Right lobe of liver (tissue), 6 donors: Measurements from ENCODE around the gene SLC46A2. TPM values are rescaled to one million over a fixed set of nuclear protein-coding genes. Genes with fewer than 3 reads are reported as not detected.

ENCODE experiments used
- ATAC-seq, 4 donors: fragments of 200-7000 bp; cut with Tn5 transposase; one replicate each; pipeline ENCODE4 v1.9.1; 2020; ENCODE audit warnings: mild to moderate bottlenecking in 4 of 4, moderate library complexity in 4 of 4
- DNase-seq, 3 donors: peaks; one replicate each; pipeline ENCODE4 v3.0.0-alpha.2; 2020
- H3K27ac ChIP-seq, 3 donors: fragments of 200-600 bp; one replicate each; pipeline ENCODE4 v1.8.0; 2022
- H3K27me3 ChIP-seq, 2 donors: fragments of 200-600 bp; one replicate each; pipeline ENCODE4 v1.8.0; 2022
- H3K36me3 ChIP-seq, 4 donors: fragments of 200-600 bp; sonication (generic) in 1 of 4; one replicate each; pipeline versions ENCODE4 v1.5.1 to v1.8.0; 2017 to 2022; ENCODE audit warnings: control low read depth in 1 of 4
- H3K4me1 ChIP-seq, 4 donors: fragments of 200-600 bp; sonication (generic) in 1 of 4; one replicate each; pipeline versions ENCODE4 v1.5.1 to v1.8.0; 2017 to 2022; ENCODE audit warnings: control low read depth in 1 of 4
- H3K4me3 ChIP-seq, 3 donors: fragments of 200-600 bp; one replicate each; pipeline ENCODE4 v1.8.0; 2022
- H3K9me3 ChIP-seq, 4 donors: fragments of 200-600 bp; sonication (generic) in 1 of 4; one replicate each; pipeline versions ENCODE4 v1.5.1 to v1.8.0; 2017 to 2022; ENCODE audit warnings: control low read depth in 1 of 4
- POLR2A ChIP-seq: fragments of 450-650 bp; IDR thresholded peaks from one replicate; pipeline ENCODE4 v1.6.1; 2017; ENCODE audit warnings: antibody characterized with exemption, mild to moderate bottlenecking
- whole genome bisulfite sequencing: methylation state at CpG from one replicate; pipeline ENCODE4 v1.1.6; 2018; ENCODE audit warnings: low coverage, low lambda C conversion rate; ENCODE audit not compliant: insufficient coverage; ENCODE audit errors: missing lambda C conversion rate; 5-methylcytosine and 5-hydroxymethylcytosine counted together
- intact Hi-C, 2 donors: fragments of 100-400 bp; cut with DNase I; formaldehyde crosslinking; loops; one replicate each; pipeline versions ENCODE4 v1.11.2 to v1.14.1; 2022
- total RNA-seq, 6 experiments: library from RNA; depleted of rRNA in 2 of 6; stranded (reverse); fragments of >200 nt in 2 of 6; fragmentation: NEBNext Ultra II Directional in 3 of 6; extraction: Animal tissue kit (Norgen Biotek cat#: 25700) in 3 of 6; gene quantifications; one replicate each; pipeline versions ENCODE4 v1.1.0 to v1.2.4, GENCODE V29; 2016 to 2023
- TF ChIP-seq, protein P1 (sequence below), 4 donors: fragments of 200-600 bp in 3 of 4; fragments of 450-650 bp in 1 of 4; IDR thresholded peaks; one replicate each; pipeline versions ENCODE4 v1.5.1 to v1.8.0; 2016 to 2022; ENCODE audit warnings: antibody characterized with exemption in 4 of 4, mild to moderate bottlenecking in 2 of 4
- donor health status: DM: no; HTN: yes; CAD: no.
- donor health status: DM: no; HTN: no; CAD: no.
- donor health status: DM: no; HTN: no; CAD: no.
- donor health status: DM: no; HTN: yes; CAD: no.
- donor health status: DM: no; HTN: yes; CAD: no.

Gene SLC46A2
- total RNA-seq, 6 experiments from 2014 or later: 0.18 to 0.50 (median 0.25) TPM; not detected in 3

DNA sequence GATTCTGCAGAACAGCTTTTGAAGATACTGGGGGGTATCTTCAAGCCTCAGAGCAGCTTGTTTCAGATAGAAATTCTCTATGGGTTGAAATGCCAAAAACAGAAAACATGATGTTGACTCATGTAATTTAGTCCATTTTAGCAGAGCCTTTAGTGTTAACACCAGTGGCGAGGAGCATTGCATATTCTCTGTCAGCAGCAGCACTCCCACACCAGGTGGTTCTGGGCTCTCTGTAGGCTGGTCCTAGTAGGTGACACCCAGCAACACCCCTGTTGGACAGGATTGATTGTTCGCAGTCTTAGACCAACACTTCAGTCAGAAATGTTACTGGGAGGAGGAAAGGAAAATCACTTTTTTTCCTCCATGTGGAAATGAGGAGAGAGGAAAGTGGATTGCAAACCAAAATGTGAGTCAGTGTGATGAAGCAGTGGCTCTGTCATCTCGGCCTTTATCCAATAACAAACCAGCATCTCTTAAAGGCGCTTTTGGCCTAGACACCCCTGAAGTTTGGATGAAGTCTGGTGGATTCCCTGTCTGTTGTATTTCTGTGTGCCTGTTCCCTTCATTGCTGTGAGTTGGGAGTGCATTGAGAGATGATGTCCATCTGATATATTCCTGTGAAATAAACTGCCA lies 16.8 kb downstream of the SLC46A2 start:
- Histone ChIP-seq H3K4me1 (no peaks in the 10 kb centered on the region), H3K27ac (no peak overlapping the region), H3K4me3 (no peak overlapping the region), H3K9me3 (no peaks in the 10 kb centered on the region), H3K27me3 (no peaks in the 10 kb centered on the region), H3K36me3 (no peaks in the 10 kb centered on the region)
- 89% methylated on average over 3 of the region's 4 CpGs for WGBS
- TF ChIP-seq POLR2A: no peak
- no peak for DNase-seq
- no peak for ATAC-seq
- intact Hi-C loops: no loop called here

DNA sequence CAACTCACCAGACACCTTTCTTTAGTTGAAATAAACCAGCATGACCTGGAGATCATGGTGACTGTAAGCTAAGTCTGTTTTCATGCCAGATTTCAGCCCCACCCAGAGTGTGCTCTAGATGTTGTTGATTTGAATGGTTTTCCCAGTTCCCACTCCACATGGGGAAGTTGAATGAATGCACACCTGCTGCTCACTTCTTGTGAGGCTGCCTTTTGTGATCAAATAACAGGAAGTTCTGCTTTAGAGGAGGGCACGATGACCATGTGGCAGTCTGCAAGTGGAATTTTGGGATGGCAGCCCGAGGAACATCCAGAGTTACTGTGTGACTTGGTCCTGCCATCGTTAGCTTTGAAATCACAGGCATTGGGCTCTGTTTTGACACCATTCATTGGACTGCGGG lies 18.7 kb downstream of the SLC46A2 start:
- WGBS: 100% methylated on average over 1 of the region's 4 CpGs
- ATAC-seq (no peak), DNase-seq (no peak)
- Histone ChIP-seq H3K27me3 (no peaks in the 10 kb centered on the region), H3K36me3 (no peaks in the 10 kb centered on the region), H3K4me3 (no peak overlapping the region), H3K27ac (no peak overlapping the region), H3K9me3 (no peaks in the 10 kb centered on the region), H3K4me1 (no peaks in the 10 kb centered on the region)
- TF ChIP-seq POLR2A: no peak
- TF ChIP-seq, protein P1, sequence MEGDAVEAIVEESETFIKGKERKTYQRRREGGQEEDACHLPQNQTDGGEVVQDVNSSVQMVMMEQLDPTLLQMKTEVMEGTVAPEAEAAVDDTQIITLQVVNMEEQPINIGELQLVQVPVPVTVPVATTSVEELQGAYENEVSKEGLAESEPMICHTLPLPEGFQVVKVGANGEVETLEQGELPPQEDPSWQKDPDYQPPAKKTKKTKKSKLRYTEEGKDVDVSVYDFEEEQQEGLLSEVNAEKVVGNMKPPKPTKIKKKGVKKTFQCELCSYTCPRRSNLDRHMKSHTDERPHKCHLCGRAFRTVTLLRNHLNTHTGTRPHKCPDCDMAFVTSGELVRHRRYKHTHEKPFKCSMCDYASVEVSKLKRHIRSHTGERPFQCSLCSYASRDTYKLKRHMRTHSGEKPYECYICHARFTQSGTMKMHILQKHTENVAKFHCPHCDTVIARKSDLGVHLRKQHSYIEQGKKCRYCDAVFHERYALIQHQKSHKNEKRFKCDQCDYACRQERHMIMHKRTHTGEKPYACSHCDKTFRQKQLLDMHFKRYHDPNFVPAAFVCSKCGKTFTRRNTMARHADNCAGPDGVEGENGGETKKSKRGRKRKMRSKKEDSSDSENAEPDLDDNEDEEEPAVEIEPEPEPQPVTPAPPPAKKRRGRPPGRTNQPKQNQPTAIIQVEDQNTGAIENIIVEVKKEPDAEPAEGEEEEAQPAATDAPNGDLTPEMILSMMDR (IDR thresholded peaks at IDR 0.05): no peak
- intact Hi-C loops: no loop called here

DNA sequence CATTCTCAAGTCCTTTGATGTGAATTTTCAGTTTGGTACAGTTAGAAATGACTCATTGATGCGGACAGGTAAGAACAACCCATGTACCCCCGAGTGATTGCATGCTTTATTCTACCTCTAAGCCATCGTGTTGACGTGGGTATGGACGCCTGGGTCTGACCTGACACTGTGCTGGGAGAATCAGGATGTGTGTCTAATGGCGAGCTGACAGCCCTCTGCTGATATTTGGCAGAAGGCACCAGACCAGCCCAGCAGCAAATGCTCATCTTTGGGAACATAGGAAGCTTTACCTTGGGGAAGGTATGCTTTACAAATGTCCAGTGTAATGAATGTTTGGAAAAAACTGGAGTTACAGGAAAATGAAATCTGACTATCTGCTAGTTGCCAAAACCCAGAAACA lies 20.1 kb downstream of the SLC46A2 start:
- TF ChIP-seq, protein P1 (IDR thresholded peaks at IDR 0.05): no peak
- no peak for TF ChIP-seq POLR2A
- DNase-seq (no peak), ATAC-seq (no peak)
- no peaks in the 10 kb centered on the region for H3K9me3 ChIP-seq
- H3K4me3 ChIP-seq: no peak overlapping the region
- H3K27me3 ChIP-seq: no peaks in the 10 kb centered on the region
- no peak overlapping the region for H3K27ac ChIP-seq
- 95% methylated on average over 6 of the region's 6 CpGs for WGBS
- H3K36me3 ChIP-seq: no peaks in the 10 kb centered on the region
- intact Hi-C loops: no loop called here
- no peaks in the 10 kb centered on the region for H3K4me1 ChIP-seq

DNA sequence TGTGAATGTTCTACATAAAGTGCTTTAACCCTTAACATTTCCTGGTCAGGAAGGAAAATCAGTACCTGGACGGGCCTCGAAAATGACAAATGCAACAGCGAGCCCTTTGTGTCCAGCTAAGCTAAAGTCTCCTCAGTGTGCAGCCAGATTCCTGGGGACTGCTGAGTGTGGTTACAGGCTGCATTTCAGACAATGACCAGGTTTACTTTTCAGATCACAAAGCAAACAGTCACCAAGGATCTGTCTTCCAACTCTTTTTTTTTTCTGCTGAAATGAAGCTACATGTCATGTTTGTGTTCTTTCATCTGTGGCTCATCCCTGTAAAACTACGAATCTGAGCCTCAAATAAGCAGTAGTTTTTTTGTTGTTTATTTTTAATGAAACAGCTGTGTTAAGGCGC lies 20.8 kb downstream of the SLC46A2 start:
- H3K36me3 ChIP-seq: no peaks in the 10 kb centered on the region
- WGBS: 96% methylated on average over 4 of the region's 5 CpGs
- no peak for DNase-seq
- no peak overlapping the region for H3K27ac ChIP-seq
- ATAC-seq: no peak
- intact Hi-C loops: no loop called here
- no peaks in the 10 kb centered on the region for H3K9me3 ChIP-seq
- no peaks in the 10 kb centered on the region for H3K27me3 ChIP-seq
- H3K4me1 ChIP-seq: no peaks in the 10 kb centered on the region
- no peak overlapping the region for H3K4me3 ChIP-seq
- TF ChIP-seq POLR2A: no peak
- TF ChIP-seq, protein P1 (IDR thresholded peaks at IDR 0.05): no peak

DNA sequence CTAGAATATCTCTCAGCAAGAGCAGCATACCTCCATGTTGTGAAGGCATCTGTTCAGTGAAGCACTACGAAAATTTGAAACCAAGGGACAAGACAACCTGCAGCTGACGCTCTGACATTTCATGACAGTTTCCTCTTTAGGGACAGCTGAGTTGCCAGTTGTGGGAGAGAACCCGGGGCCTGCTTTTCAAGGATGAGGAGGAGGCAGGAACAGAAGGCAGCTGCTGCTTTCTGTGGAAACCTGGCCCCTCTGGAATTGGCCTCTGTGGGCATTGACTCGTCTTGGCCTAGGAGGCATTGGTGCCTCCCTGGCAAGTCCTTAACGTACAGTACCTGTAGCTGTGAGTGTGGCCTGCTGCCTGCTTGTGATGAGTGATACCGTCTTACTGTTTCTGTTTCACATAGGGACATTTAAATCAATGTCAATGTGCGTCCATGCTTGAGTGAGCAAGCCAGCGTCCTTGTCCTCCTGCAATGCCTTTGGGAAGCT lies 21.6 kb downstream of the SLC46A2 start:
- H3K4me1 ChIP-seq: no peaks in the 10 kb centered on the region
- ATAC-seq (no peak), DNase-seq (no peak)
- H3K27me3 ChIP-seq: no peaks in the 10 kb centered on the region
- H3K36me3 ChIP-seq: no peaks in the 10 kb centered on the region
- intact Hi-C loops: no loop called here
- WGBS: 64% methylated on average over 7 of the region's 8 CpGs
- H3K9me3 ChIP-seq: no peaks in the 10 kb centered on the region
- no peak overlapping the region for H3K4me3 ChIP-seq
- TF ChIP-seq POLR2A: no peak
- no peak overlapping the region for H3K27ac ChIP-seq
